HG03565 (cell line): Measurements from ENCODE around the gene LIN37.
"Not testable (repeated sequence)": the region's sequence is repeated elsewhere in the genome, so short reads cannot be mapped to it uniquely, and the experiment has no call there.

Experiments
- ATAC-seq: cut with Tn5 transposase; IDR thresholded peaks from one replicate; pipeline ENCODE4 v1.9.1; 2021; ENCODE audit warnings: mild to moderate bottlenecking, moderate library complexity; ENCODE audit not compliant: unreplicated experiment

Gene LIN37

DNA sequence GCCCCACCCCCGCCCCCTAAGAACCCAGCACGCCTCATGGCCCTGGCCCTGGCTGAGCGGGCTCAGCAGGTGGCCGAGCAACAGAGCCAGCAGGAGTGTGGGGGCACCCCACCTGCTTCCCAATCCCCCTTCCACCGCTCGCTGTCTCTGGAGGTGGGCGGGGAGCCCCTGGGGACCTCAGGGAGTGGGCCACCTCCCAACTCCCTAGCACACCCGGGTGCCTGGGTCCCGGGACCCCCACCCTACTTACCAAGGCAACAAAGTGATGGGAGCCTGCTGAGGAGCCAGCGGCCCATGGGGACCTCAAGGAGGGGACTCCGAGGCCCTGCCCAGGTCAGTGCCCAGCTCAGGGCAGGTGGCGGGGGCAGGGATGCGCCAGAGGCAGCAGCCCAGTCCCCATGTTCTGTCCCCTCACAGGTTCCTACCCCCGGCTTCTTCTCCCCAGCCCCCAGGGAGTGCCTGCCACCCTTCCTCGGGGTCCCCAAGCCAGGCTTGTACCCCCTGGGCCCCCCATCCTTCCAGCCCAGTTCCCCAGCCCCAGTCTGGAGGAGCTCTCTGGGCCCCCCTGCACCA is 38.9 kb downstream of the LIN37 start:
- ATAC-seq, result no peak

DNA sequence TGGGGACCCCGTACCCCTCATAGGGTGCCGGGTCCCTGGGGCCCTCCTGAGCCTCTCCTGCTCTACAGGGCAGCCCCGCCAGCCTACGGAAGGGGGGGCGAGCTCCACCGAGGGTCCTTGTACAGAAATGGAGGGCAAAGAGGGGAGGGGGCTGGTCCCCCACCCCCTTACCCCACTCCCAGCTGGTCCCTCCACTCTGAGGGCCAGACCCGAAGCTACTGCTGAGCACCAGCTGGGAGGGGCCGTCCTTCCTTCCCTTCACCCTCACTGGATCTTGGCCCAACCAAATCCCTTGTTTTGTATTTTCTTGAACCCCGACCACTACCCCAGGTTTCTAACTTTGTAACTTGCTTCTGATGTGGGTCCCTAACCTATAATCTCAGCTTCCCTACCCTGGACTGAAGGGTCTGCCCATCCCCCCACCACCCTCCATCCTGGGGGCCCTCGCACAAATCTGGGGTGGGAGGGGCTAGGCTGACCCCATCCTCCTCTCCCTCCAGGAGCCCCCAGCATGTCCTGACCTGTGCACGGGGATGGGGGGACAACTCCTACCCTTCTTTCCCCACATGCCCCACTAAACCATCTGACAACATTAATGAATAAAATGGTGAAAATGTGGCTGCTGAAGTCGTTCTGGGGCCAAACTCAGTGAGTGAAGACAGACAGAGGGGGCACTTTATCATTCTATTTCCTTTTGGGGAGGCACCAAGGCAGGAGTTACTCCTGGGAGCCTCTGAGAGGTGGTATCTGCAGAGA is 40.0 kb downstream of the LIN37 start:
- ATAC-seq, result no peak

DNA sequence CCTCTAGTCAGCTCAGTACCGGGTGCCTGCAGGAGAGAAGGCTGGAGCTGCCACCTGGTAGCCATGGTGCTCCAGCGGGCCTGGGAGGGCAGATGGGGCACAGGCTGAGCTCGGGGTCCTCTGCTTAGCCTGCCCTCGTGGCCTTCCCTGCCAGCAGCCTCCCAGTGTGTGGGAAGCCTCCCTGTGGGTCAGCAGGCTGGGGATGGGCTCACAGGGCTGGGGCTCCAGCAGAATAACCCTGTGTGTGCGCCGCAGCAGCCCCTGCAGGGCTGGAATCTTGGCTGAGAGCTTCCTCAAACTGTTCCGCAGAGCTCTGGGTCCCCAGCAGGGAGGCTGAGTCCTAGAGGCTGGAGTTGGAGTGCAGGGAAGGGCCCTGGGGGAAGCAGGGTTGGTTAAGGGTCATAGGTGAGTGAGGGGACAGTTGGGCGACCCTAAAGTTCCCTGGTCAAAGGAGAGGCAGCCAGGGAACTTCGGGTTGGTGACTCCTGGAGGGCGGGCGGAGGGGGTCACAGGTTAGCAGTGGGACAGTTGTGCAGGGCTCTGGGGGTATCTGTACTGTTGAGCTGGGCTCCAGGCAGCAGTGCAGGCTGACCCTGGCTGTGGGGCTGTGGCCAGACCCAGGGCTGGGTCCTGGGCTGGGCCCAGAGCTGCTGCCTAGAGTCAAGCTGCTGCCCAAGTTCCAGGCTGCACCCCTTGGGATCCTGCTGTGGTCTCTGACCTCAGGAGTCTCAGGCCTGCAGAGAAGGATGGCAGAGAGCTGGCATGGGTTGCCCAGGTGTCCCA is 41.0 kb downstream of the LIN37 start:
- no peak for ATAC-seq

DNA sequence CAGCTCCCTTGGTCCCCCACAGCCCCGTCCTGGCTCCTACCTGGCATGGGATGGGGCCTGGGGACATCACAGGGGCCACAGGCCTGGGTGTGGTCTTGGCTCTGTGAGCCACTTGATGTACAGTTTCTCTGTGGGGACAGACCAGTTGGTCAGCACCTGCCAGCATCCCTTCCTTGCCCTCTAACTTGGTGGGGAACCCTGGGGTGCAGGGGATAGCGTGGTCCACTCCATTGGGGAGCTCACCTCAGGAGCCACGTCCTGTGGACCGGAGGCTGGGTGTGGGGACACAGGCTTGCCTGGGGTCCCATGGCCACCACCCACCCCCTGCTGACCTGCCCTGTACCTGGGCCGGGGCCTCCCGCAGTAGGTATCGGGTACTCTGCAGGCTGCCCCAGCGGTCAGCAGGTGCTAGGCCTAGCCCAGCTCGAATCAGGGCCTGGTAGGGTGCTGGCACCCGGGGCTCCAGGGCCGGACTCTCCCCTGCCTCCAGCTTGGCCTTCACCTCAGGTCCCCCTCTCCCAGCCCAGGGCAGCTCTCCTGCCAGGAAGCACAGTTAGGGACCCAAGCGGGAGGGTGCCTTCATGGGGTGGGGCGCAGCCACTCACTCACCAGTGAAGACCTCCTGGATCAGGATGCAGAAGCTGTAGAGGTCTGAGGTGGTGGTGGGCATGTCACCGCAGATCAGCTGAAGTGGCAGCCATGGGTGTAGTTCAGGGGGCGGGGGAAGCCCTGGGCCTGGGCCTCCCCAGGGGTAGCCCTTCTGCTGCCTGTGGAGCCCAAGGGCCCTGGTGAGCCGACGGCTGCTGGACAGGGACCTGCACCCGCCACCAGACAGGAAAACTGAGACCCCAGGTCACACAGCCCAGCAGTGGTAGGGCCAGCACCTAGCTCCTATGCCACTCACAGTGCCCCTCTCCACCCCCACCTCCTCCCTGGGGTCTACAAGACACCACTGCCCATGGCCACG is 41.9 kb downstream of the LIN37 start:
- ATAC-seq, result no peak

DNA sequence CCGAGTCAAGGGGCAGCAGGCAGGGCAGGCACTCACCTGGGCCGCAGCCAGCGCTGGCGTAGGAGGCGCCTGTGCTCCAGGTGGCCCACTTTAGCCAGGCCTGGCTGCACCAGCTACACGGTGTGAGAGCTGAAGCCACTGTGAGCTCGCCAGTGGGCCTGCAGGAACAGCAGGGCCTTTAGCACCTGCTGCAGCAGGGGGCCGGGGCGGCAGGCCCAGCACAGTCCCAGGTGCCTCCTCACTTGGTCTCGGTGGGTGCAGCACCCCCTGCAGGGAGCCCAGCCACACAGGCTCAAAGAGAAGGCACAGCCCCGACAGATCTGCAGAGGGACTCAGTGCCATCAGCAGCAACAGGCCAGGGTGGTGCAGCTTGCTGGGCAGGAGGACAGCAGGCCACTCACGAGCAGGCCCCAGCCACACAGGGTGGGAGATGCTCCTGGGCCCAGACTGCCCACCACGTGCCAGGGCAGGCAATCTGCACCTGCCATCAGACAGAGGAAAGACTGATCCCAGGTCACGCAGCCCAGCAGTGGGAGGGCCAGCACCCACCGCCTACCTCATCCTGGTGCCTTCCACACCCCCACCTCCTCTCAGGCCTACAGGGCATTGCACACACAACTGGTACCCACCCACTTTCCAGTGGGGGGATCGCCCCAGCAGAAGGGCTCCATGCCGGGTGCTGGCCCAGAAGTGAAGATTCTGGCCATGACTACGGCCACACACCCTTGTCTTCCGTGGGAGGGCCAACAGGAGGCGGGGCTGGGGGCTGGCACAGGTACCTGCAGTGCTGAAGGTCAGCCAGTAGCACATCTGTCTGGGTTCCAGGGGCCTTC is 42.8 kb downstream of the LIN37 start:
- ATAC-seq, result no peak

DNA sequence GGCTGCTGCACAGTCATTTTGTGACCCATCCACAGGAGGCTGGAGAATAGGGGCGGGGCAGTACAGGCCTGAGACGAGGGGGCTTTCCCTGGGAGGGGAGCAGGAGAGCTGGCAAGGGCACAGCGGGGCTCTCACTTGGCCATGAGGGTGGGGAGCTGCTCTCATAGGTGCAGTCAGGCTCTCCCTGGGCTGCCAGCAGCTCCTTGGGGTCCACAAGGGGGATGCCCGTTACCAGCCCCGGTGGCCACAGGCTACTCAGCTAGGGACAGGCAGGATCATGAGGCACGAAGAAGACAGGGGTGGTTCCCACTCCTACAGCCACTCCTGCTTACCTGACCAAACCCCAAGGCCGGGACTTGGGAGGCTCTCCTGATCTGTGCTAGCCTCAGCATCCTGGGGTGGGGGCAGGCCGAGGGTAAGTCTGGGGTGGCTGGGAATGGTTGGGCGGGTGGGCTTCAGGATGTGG is 43.5 kb downstream of the LIN37 start:
- ATAC-seq, result no peak

DNA sequence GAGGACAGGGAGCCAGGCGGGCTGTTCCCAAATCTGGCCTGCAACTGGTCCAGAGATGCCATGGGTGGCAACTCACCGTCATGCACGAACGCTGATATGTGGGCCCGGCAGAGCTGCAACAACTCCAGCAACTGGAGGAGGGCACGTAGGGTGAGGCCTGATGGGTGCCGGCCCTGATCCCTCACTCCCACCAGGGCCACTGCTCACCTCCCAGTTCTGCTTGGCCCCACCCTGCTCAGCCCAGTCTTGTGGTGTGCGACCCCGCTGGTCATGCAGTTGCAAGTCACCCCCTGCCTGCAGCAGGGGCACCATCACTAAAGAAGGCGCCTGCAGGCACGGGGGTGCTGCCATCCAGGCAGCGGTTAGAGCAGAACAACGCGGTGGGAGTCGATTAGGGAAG is 43.9 kb downstream of the LIN37 start:
- no peak for ATAC-seq

DNA sequence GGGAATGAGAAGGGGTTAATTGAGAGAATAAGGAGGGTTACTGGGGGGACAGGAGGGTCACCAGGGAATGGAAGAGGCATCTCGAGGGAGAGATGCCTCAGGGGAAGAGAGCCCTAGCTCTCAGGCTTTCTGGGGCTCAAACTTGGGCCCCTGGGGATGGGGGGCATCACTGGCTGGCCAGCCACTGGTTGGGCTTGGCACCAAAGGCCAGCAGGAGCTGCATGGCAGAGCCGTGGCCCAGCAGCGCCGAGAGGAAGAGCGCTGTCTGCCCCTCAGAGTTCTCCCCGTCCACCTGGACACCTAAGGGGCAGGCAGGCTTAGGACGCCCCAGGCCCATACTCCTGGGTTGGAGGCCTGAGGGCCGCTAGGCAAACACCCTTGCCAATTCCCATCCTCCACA is 44.5 kb downstream of the LIN37 start:
- ATAC-seq, result no peak

DNA sequence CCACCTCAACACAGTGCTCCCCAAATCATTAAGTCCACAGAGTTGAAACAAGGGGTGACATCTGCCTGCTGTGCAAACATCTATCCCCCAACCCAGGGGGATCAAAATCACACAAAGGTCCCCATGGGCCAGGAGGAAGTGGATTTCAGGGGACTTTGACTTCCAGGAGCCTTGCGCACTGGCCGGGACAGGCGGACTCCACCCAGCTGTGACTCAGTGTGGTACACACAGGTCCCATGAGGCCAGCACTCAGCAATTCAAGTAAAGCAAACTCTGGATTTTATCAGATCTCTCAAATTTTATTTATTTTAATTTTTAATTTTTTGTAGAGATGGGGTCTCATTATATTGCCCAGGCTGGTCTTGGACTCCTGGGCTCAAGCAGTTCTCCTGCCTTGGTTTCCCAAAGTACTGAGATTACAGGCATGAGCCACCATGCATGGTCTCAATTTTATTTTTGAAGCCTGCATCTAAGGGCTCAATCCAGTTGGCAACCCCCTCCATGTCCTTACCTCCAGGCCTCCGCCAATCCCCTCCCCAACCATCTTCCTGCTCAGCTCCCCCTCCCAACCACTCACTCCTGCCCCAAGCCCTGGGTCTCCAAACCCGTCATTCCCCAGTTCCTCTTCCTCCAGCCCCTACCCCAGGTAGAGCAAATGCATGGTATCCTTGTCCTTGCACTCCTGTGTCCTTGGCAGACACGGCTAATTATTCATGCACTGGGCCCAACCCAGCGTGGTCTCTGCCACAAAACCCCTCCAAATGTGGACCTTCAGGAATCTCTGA is 45.2 kb downstream of the LIN37 start:
- no peak for ATAC-seq

DNA sequence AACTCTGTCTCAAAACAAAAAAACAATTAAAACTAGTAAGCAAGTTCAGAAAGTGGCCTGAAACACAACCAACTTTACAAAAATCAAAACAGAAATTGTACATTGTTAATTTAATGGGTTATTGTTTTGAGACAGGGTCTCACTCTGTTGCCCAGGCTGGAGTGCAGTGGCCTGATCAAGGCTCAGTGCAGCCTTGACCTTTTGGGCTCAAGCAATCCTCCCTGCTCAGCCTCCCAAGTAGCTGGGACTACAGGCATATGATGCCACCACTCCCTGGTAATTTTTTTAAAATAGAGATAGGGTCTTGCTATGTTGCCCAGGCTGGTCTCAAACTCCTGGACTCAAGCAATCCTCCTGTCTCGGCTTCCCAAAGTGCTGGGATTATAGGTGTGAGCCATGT is 47.2 kb downstream of the LIN37 start:
- not testable (repeated sequence) for ATAC-seq

DNA sequence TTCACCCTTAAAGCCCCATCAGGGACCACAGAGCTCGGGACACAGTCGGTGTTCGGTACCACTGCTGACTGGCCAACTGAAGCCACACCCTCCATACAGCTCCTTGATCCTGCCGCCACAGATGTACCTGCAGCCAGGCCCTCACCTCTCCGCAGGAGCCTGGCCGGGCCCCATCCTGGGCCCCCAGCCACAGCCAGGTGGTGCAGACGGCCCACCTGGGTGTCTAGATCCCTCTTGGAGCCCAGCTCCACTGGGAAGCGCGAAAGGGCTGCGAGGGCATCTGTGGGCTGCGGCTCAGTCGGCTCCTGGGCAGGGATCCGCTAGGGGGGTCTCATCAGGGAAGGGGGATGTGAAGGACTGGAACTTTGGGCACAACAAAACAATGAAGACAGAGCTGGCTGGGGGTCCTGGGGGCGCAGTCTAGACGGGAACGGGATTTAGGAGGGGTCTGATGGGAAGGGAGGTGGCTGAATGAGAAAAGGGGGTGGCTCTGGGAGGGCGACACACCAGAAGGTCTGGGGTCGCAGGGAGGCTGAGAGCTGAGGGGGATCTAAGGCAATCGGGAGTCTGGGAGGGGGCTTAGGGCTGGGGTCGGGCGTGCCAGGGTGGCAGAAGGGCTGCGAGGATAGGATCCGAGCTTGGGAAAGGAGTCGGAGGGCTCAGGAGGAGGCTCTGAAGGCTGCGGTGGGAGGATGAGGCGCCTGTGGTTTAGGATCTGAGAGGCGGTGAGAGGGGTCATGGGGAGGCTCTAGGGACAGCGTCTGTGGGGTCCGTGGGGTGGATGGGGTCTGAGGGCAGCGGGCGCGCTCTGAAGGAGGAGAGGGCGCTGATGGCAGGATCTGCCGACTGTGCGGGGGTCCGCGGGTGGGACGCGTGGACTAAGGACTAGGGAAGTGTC is 48.5 kb downstream of the LIN37 start:
- no peak for ATAC-seq

DNA sequence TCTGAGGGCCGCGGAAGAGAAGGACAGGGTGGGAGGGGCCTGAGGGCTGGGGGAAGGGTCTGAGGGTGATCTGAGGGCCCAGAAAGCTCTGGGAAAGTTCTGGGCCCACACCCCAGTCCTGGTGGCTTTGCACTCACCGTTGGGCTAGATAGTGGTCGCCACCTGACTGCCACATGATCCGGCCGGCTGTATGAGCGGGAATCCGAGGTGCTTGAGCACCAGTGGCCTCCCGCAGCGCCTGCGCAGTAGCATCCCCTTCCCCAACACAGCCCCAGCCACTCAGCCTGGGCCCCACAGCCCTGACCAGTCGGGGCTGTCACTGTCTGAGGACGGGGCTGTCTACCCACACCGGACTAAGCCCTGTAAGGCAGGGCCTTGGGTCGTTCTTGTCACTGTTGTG is 49.3 kb downstream of the LIN37 start:
- no peak for ATAC-seq

DNA sequence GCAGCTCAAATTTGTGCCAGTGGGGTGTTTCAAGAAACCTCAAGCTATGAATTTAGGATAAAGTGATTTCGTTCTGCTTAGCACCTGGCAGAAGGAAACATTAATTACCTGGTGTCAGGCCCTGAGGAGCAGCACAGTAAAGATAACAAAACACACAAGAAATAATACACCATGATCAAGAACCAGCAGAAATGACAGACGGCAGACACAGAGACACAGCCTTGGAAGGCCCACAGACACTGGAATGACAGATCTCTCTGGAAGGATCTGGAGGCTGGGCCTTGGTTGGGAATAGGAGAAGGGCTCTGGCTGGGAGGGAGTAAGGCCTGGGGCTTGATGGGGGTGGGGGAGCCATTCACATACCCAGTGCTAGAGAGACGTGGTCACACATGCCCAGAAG is 53.5 kb downstream of the LIN37 start:
- ATAC-seq, result no peak
